Stimulated activated CD4-positive, alpha-beta T cell treated with anti-CD3 and anti-CD28 coated beads, Interleukin-1b, Interleukin-23, amount 100 ng/mL, for 24 hours (primary cell): ENCODE results near the gene P2RY2.
"Not testable (repeated sequence)": the region's sequence is repeated elsewhere in the genome, so short reads cannot be mapped to it uniquely, and the experiment has no call there.

Experiments used
- DNase-seq, 4 experiments: peaks; one replicate each; pipeline ENCODE4 v3.0.0-alpha.2; 2020; ENCODE audit warnings: low read depth in 4 of 4, low spot score in 1 of 4

The P2RY2 gene

GRCh38 chr11:73187854-73188253 is 30.2 kb upstream of the P2RY2 start:
- no peak for DNase-seq

DNA sequence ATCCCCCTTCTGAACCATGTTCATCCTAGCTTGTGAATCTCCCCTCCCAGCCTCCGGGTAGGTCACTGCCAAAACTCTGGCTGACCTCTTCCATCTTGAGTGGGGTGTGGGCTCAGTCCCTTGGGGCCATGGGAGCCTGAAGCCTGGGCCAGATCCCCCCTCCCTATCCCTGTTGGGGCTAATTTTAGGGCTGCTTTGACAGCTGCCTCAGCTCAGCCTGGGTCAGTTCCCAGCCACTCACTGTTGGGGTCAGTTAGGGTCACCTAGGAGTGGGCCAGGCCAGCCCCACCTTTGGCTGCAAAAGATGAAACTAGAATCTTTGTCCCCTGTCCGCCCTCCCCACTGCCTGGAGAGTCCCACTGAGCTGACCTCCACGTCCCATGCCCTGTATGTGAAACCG is 29.8 kb upstream of the P2RY2 start:
- no peak for DNase-seq

GRCh38 chr11:73189315-73189714 is 28.8 kb upstream of the P2RY2 start:
- DNase-seq = no peak

- DNase-seq = no peak
These were observed 28.1 kb upstream of the P2RY2 start for GRCh38 chr11:73189723-73190556.

DNA sequence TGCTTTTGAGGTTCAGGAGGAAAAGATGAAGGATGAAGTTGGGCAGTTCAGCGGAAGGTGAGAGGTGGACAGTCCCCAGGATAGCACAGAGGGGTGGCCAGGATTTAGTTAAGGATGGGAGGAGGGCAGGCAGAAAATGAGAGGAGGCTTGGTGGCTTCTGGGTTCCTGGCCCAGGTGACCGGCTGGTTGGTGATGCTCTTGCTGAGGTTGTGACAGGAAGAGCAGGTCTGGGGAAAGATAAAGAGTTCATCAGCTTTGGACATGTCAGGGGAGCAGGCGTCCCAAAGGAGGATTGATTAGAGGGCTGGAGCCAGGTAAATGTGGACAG is 27.6 kb upstream of the P2RY2 start:
- DNase-seq = no peak

GRCh38 chr11:73191151-73191550 is 26.9 kb upstream of the P2RY2 start:
- DNase-seq = no peak

DNA sequence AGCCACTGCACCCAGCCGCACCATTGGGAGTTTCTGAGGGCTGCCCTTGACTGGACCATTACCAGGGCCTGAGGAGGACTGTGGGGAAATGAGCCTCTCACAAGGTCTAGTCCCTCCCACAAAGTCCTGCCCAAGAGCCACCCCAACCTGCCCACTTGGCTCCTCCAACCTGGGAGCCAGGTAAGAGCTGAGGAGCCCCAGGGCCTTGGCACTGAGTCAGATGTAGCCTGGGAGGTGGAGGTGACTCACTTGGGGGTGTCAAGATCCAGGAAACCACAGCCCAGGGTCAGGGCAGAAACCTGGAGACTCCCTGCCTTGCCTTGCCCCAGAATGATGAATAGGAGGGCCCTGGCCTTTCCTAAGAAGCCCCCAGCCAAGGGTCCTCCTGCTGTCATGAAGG is 25.8 kb upstream of the P2RY2 start:
- DNase-seq = no peak

- no peak for DNase-seq
These were observed 24.6 kb upstream of the P2RY2 start for GRCh38 chr11:73193251-73194033.

DNA sequence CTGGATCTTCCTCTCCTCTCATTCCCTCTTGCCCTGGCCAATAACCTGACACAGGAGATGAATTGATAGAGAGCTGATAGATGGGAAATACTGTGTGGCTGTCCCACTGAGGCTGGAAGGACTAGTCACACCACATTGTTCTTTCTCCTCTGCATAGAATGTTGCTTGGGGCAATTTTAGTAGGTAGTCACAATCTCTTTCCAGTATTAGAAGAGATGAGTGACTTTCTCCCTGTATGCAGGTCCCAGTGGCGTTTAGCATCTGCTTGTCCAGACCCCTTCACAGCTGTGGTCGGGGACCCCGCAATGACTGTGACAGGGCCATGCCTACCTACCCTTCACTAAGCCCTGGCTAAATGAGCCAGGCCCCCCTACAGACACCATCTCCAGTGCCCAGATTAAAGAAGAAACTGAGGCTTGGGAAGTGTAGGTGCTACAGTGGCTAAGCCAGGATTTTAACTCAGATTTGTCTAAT is 24.0 kb upstream of the P2RY2 start:
- no peak for DNase-seq

- no peak for DNase-seq
These were observed 23.5 kb upstream of the P2RY2 start for GRCh38 chr11:73194593-73194992.

GRCh38 chr11:73195191-73196007 is 22.7 kb upstream of the P2RY2 start:
- DNase-seq = no peak

- no peak for DNase-seq
These were observed 21.5 kb upstream of the P2RY2 start for GRCh38 chr11:73196576-73196975.

GRCh38 chr11:73197348-73197747 is 20.7 kb upstream of the P2RY2 start:
- DNase-seq = no peak

GRCh38 chr11:73197787-73198186 is 20.3 kb upstream of the P2RY2 start:
- DNase-seq = not testable (repeated sequence)

GRCh38 chr11:73198677-73199076 is 19.4 kb upstream of the P2RY2 start:
- no peak for DNase-seq

DNA sequence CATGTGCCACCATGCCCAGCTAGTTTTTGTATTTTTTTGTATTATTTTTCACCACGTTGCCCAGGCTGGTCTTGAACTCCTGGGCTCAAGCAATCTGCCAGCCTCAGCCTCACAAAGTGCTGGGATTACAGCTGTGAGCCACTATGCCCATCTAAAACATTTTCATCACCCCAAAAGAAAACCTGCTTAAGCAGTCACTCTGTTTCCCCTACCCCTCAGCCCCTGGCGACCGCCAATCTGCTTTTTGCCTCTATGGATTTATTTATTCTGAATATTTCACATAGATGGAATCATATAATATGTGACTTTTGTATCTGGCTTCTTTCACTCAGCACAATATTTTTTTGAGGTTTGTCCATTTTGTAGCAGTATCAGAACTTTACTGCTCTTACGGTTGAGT is 18.6 kb upstream of the P2RY2 start:
- DNase-seq = no peak

GRCh38 chr11:73200256-73200655 is 17.8 kb upstream of the P2RY2 start:
- no peak for DNase-seq

DNA sequence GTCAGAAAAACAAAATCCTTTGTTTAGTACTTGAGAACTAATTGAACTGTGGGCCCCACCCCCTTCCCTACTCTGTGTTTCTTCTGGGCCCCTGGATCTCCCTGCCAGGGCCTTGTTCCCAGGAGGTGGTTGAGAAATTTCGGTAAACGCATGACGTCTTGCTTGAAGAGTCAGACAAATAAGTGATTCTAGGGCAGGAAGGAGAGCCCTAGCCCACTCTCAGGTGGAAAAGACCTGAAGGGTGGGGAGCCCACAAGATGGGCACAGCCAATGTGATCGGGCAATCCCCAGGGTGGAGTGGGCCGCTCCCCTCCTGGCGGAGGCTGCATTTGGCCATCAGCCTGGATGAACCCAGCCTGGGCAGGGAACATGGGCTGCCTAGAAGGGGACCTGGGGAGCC is 16.8 kb upstream of the P2RY2 start:
- no peak for DNase-seq

DNA sequence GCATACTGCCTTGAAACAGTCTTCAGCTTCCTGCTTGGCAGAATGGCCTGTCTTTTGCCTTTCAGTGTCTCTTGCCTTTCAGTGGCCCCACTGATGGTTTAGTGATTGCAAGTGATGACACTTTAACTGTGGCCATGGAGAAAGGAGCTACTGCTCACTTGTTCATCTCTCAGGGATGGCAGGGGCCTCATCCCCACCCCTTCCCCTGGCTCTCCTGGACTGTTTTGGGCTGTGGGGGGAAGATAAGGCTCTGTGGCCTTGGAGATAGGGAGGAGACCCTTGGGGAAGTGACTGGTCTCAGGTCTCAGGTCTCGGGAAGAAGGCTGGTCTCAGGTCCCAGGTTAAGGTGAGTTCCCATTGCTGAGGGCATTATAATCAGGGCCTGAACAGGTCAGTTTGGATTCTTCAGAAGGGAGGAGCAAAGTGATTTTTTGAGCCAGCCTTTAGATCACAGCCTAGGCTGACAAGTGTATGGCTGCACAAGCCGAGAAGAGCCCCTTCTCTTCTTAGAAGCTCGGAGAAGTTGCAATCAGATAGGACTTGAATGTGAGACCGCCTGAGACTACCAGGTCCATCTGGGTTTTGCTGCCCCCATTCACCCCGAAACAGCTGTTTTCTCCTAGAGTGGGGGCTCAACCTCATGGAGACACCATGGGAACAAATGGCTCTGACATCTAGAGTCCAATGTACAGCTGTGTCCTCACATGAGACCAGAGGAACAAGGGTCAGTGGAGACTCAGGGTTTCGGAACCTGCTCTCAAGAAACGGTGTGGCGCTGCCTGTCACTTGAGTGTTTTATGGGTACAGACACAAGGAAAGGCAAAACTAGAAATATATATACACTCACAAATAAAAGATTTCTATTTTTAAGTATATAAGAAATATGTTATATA is 15.9 kb upstream of the P2RY2 start:
- DNase-seq = no peak

GRCh38 chr11:73203322-73203721 is 14.8 kb upstream of the P2RY2 start:
- DNase-seq = no peak

- DNase-seq = no peak
These were observed 14.3 kb upstream of the P2RY2 start for GRCh38 chr11:73203790-73204189.
